K562 (cell line): ENCODE measurements around the gene C21orf58. TPM values are rescaled to one million over a fixed set of nuclear protein-coding genes. Genes with fewer than 3 reads are reported as not detected.

ENCODE experiments used
- ARNT ChIP-seq, 2 experiments: fragments of 450-650 bp; IDR thresholded peaks; 2 replicates each; pipeline ENCODE4 v1.6.1; 2016; ENCODE audit warnings: mild to moderate bottlenecking in 1 of 2
- CCNT2 ChIP-seq: IDR thresholded peaks from 2 replicates; pipeline ENCODE4 v1.6.1; 2011; ENCODE audit warnings: borderline replicate concordance, low read depth, mild to moderate bottlenecking, moderate library complexity, mixed read lengths, low read length; ENCODE audit not compliant: insufficient read length; ENCODE audit errors: extremely low read depth
- CHD1 ChIP-seq: fragments of 200-600 bp; sonication (generic); IDR thresholded peaks from one replicate; pipeline ENCODE4 v1.6.1; 2012; ENCODE audit warnings: mild to moderate bottlenecking, moderate library complexity, low read length, inconsistent platforms
- ETV6 ChIP-seq, 3 experiments: fragments of 150-350 bp in 1 of 3; sonication (generic) in 1 of 3; formaldehyde crosslinking in 1 of 3; IDR thresholded peaks; 2 replicates each; pipeline versions ENCODE4 v1.6.1 to v1.8.0; 2014 to 2022; ENCODE audit warnings: borderline replicate concordance in 2 of 3, low read depth in 2 of 3, antibody characterized with exemption in 1 of 3, low read length in 1 of 3, mild to moderate bottlenecking in 1 of 3, missing genetic modification reagents in 1 of 3
- KDM5B ChIP-seq: fragments of 200-600 bp; sonication (generic); IDR thresholded peaks from 2 replicates; pipeline ENCODE4 v1.6.1; 2012; ENCODE audit warnings: low read depth, mild to moderate bottlenecking, moderate library complexity, low read length, control low read depth, inconsistent platforms; ENCODE audit not compliant: insufficient replicate concordance
- KHSRP ChIP-seq: fragments of 450-650 bp; IDR thresholded peaks from 2 replicates; pipeline ENCODE4 v1.6.1; 2017
- NFIC ChIP-seq: fragments of 450-650 bp; IDR thresholded peaks from 2 replicates; pipeline ENCODE4 v1.6.1; 2017; ENCODE audit warnings: mild to moderate bottlenecking, inconsistent platforms
- PHF8 ChIP-seq: fragments of 200-600 bp; sonication (generic); IDR thresholded peaks from 2 replicates; pipeline ENCODE4 v1.6.1; 2012; ENCODE audit warnings: mixed run types, mild to moderate bottlenecking, inconsistent platforms, low read length, moderate library complexity, borderline replicate concordance
- RAD21 ChIP-seq, 2 experiments: fragments of 250-450 bp in 1 of 2; fragments of 450-650 bp in 1 of 2; sonication (Bioruptor Pico) in 1 of 2; formaldehyde crosslinking in 1 of 2; IDR thresholded peaks in 1 of 2; conservative IDR thresholded peaks in 1 of 2; 2 replicates each; pipeline versions ENCODE4 v1.4.0 to v1.8.0; 2020 to 2022; ENCODE audit warnings: mild to moderate bottlenecking in 2 of 2, moderate library complexity in 1 of 2
- SAFB2 ChIP-seq: fragments of 200-400 bp; formaldehyde crosslinking; IDR thresholded peaks from 2 replicates; pipeline ENCODE4 v1.6.1; 2018; ENCODE audit warnings: borderline replicate concordance, low read length, low read depth, moderate library complexity; ENCODE audit not compliant: severe bottlenecking
- SIN3A ChIP-seq, 2 experiments: fragments of 150-350 bp in 1 of 2; IDR thresholded peaks; 2 replicates each; pipeline ENCODE4 v1.6.1; 2011 to 2016; ENCODE audit warnings: borderline replicate concordance in 2 of 2, low read depth in 2 of 2, low read length in 2 of 2, mild to moderate bottlenecking in 2 of 2, moderate library complexity in 2 of 2; ENCODE audit not compliant: control insufficient read depth in 1 of 2
- SRF ChIP-seq, 2 experiments: fragments of 250-450, 450-650 bp in 1 of 2; sonication (Bioruptor Pico) in 1 of 2; sonication (generic) in 1 of 2; formaldehyde crosslinking; IDR thresholded peaks; 2 replicates each; pipeline versions ENCODE4 v1.5.0 to v1.5.1; 2020 to 2022; ENCODE audit warnings: mild to moderate bottlenecking in 1 of 2, missing genetic modification reagents in 1 of 2
- ZNF586 ChIP-seq: fragments of 450-650 bp; formaldehyde crosslinking; conservative IDR thresholded peaks from 2 replicates; pipeline ENCODE4 v1.4.0; 2020; ENCODE audit warnings: mild to moderate bottlenecking, moderate library complexity
- ZNF699 ChIP-seq: fragments of 250-450 bp; sonication (Bioruptor Pico); IDR thresholded peaks from 2 replicates; pipeline ENCODE4 v1.8.0; 2021; ENCODE audit warnings: mild to moderate bottlenecking, moderate library complexity; ENCODE audit not compliant: insufficient replicate concordance
- ZNF707 ChIP-seq: fragments of 250-450 bp; sonication (Bioruptor Pico); conservative IDR thresholded peaks from 2 replicates; pipeline ENCODE4 v1.8.0; 2022; ENCODE audit warnings: inconsistent platforms, mild to moderate bottlenecking, moderate library complexity
- ZNF75A ChIP-seq: fragments of 450-650 bp; formaldehyde crosslinking; IDR thresholded peaks from 2 replicates; pipeline ENCODE4 v1.4.0; 2020; ENCODE audit warnings: mild to moderate bottlenecking
- ZNF830 ChIP-seq: fragments of 250-450 bp; sonication (Bioruptor Pico); IDR thresholded peaks from 2 replicates; pipeline ENCODE4 v1.5.0; 2021; ENCODE audit warnings: mild to moderate bottlenecking
- ZSCAN29 ChIP-seq: fragments of 450-650 bp; IDR thresholded peaks from 2 replicates; pipeline ENCODE4 v1.6.1; 2017
- polyA plus RNA-seq, 8 experiments: library from polyadenylated mRNA; depleted of rRNA in 4 of 8; stranded (reverse) in 5 of 8; unstranded in 3 of 8; fragments of >200 nt; fragmentation: Nextera tagmentation in 2 of 8; fragmentation: Illumina TruSeq in 1 of 8; extraction: Ambion mirVana in 2 of 8; extraction: Trizol in 1 of 8; gene quantifications; 2 replicates each; pipeline versions ENCODE4 v1.2.1 to v1.2.3, GENCODE V29; 2011 to 2014; ENCODE audit warnings: inconsistent platforms in 1 of 8, missing spikeins in 1 of 8
- total RNA-seq, 7 experiments: library from RNA; depleted of rRNA in 6 of 7; stranded (reverse); fragments of >200 nt in 6 of 7; fragmentation: Illumina TruSeq in 2 of 7; extraction: Trizol in 2 of 7; gene quantifications; 2 replicates each; pipeline versions ENCODE4 v1.2.1 to v1.2.3, GENCODE V29; 2011 to 2021; ENCODE audit warnings: low replicate concordance in 1 of 7
- TF ChIP-seq, protein P1 (sequence below): fragments of 150-350 bp; conservative IDR thresholded peaks from 2 replicates; pipeline ENCODE4 v1.6.1; 2014; ENCODE audit warnings: low read length
- TF ChIP-seq, protein P2 (sequence below): sonication (generic); formaldehyde crosslinking; IDR thresholded peaks from 2 replicates; pipeline ENCODE4 v1.8.1; 2023; ENCODE audit warnings: mild to moderate bottlenecking, missing genetic modification reagents

C21orf58 gene
- total and polyA plus RNA-seq, 9 of the 15 experiments (the other 6 are each of a cell fraction or from before 2014, with no cell fraction given): 1.2 to 30.5 (median 12.4) TPM

DNA sequence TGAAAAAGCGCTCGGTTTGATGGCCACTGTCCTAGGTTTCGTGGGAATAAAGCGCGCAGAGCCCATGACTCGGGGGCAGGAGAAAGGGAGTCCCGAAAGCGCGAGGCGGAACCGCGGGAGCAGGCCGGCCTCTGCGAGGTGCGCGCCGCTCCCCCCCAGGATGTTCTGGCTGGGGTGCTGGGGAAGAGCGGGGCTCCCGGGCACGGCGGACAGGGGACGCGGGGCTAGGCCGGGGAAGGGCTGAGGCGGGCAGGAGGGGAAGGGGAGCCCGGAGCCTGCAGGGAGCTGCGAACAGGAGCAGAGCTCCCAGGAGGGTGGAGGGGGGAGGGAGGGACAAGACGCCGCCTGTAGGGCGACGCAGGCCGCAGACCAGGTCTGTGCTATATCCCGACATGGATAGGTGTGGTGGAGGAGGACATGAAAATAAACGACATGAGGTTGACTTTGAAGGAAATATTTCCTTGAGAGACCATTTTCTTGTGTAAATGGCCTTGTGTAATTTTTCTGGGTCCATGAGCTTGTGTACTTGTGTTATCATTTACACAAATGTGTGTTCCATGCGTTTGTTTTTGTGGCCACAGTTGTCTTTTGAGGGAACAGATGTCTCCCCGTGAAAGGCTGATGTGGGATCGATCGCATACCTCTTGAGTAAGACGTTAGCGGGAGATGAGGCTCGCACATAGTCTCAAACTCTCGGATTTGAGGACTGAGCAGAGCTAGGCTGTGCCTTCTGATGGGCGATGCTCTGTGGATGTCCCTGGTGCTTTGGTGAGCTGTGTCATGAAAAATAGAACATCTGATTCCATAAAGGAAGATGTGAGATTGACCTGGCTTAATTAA, 1.6 kb upstream of the C21orf58 start (continued):
- TF ChIP-seq ETV6 (IDR thresholded peaks at IDR 0.05; ENCODE audit: borderline replicate concordance in 1 of 2, low read depth in 2 of 2, low read length in 1 of 2): no peak
- no peak for TF ChIP-seq ETV6 (CRISPR knock-in tag; IDR thresholded peaks at IDR 0.05; ENCODE audit: borderline replicate concordance)
- no peak for TF ChIP-seq ZNF707
- no peak for TF ChIP-seq CCNT2
- TF ChIP-seq ZNF830: 0 out of 2 replicates have a peak, but pooled peaks have one; percentile 1
- peak in 1 of 2 experiments; percentile 86; a peak in 1 of 4 replicates for TF ChIP-seq SIN3A (IDR thresholded peaks at IDR 0.05; ENCODE audit: borderline replicate concordance in 2 of 2, control insufficient read depth in 1 of 2, low read depth in 2 of 2, low read length in 2 of 2)
- no peak for TF ChIP-seq SAFB2
- no peak for TF ChIP-seq KHSRP
- TF ChIP-seq SRF (CRISPR knock-in tag; IDR thresholded peaks at IDR 0.05): no peak
- TF ChIP-seq PHF8: peak; percentile 28; the same call in 1 of the 2 replicates
- TF ChIP-seq, protein P1, sequence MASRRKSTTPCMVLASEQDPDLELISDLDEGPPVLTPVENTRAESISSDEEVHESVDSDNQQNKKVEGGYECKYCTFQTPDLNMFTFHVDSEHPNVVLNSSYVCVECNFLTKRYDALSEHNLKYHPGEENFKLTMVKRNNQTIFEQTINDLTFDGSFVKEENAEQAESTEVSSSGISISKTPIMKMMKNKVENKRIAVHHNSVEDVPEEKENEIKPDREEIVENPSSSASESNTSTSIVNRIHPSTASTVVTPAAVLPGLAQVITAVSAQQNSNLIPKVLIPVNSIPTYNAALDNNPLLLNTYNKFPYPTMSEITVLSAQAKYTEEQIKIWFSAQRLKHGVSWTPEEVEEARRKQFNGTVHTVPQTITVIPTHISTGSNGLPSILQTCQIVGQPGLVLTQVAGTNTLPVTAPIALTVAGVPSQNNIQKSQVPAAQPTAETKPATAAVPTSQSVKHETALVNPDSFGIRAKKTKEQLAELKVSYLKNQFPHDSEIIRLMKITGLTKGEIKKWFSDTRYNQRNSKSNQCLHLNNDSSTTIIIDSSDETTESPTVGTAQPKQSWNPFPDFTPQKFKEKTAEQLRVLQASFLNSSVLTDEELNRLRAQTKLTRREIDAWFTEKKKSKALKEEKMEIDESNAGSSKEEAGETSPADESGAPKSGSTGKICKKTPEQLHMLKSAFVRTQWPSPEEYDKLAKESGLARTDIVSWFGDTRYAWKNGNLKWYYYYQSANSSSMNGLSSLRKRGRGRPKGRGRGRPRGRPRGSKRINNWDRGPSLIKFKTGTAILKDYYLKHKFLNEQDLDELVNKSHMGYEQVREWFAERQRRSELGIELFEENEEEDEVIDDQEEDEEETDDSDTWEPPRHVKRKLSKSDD: 0 out of 2 replicates have a peak, but pooled peaks have one; percentile 39
- TF ChIP-seq RAD21 (CRISPR knock-in tag; conservative IDR thresholded peaks at IDR 0.05 in 1 of 2, IDR thresholded peaks at IDR 0.05 in 1 of 2): peak; percentile 12 to 43; a peak in 1 of 4 replicates
- peak in 1 of 2 experiments; percentile 61; a peak in 1 of 4 replicates for TF ChIP-seq ARNT (IDR thresholded peaks at IDR 0.05)
- no peak for TF ChIP-seq ZNF75A (CRISPR knock-in tag)
- TF ChIP-seq NFIC: 0 out of 2 replicates have a peak, but pooled peaks have one; percentile 12
- TF ChIP-seq CHD1: peak; percentile 41
- TF ChIP-seq ZNF586 (CRISPR knock-in tag): 0 out of 2 replicates have a peak, but pooled peaks have one; percentile 8
- TF ChIP-seq KDM5B: peak; percentile 16
- 0 out of 2 replicates have a peak, but pooled peaks have one; percentile 6 for TF ChIP-seq ZSCAN29
- TF ChIP-seq ZNF699 (CRISPR knock-in tag): no peak
- TF ChIP-seq, protein P2, sequence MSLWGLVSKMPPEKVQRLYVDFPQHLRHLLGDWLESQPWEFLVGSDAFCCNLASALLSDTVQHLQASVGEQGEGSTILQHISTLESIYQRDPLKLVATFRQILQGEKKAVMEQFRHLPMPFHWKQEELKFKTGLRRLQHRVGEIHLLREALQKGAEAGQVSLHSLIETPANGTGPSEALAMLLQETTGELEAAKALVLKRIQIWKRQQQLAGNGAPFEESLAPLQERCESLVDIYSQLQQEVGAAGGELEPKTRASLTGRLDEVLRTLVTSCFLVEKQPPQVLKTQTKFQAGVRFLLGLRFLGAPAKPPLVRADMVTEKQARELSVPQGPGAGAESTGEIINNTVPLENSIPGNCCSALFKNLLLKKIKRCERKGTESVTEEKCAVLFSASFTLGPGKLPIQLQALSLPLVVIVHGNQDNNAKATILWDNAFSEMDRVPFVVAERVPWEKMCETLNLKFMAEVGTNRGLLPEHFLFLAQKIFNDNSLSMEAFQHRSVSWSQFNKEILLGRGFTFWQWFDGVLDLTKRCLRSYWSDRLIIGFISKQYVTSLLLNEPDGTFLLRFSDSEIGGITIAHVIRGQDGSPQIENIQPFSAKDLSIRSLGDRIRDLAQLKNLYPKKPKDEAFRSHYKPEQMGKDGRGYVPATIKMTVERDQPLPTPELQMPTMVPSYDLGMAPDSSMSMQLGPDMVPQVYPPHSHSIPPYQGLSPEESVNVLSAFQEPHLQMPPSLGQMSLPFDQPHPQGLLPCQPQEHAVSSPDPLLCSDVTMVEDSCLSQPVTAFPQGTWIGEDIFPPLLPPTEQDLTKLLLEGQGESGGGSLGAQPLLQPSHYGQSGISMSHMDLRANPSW: no peak
